Colon (tissue), 2 donors: ENCODE measurements around the gene MYO1C.
"Not testable (repeated sequence)": the region's sequence is repeated elsewhere in the genome, so short reads cannot be mapped to it uniquely, and the experiment has no call there.

Experiments
- FAIRE-seq: peaks from 2 replicates; lab custom pipeline; 2012; peaks lifted over from hg19 to GRCh38; lab: Jason Lieb, UNC
- donor health status: control.
- donor health status: control.

The MYO1C gene, protein sequence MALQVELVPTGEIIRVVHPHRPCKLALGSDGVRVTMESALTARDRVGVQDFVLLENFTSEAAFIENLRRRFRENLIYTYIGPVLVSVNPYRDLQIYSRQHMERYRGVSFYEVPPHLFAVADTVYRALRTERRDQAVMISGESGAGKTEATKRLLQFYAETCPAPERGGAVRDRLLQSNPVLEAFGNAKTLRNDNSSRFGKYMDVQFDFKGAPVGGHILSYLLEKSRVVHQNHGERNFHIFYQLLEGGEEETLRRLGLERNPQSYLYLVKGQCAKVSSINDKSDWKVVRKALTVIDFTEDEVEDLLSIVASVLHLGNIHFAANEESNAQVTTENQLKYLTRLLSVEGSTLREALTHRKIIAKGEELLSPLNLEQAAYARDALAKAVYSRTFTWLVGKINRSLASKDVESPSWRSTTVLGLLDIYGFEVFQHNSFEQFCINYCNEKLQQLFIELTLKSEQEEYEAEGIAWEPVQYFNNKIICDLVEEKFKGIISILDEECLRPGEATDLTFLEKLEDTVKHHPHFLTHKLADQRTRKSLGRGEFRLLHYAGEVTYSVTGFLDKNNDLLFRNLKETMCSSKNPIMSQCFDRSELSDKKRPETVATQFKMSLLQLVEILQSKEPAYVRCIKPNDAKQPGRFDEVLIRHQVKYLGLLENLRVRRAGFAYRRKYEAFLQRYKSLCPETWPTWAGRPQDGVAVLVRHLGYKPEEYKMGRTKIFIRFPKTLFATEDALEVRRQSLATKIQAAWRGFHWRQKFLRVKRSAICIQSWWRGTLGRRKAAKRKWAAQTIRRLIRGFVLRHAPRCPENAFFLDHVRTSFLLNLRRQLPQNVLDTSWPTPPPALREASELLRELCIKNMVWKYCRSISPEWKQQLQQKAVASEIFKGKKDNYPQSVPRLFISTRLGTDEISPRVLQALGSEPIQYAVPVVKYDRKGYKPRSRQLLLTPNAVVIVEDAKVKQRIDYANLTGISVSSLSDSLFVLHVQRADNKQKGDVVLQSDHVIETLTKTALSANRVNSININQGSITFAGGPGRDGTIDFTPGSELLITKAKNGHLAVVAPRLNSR

DNA sequence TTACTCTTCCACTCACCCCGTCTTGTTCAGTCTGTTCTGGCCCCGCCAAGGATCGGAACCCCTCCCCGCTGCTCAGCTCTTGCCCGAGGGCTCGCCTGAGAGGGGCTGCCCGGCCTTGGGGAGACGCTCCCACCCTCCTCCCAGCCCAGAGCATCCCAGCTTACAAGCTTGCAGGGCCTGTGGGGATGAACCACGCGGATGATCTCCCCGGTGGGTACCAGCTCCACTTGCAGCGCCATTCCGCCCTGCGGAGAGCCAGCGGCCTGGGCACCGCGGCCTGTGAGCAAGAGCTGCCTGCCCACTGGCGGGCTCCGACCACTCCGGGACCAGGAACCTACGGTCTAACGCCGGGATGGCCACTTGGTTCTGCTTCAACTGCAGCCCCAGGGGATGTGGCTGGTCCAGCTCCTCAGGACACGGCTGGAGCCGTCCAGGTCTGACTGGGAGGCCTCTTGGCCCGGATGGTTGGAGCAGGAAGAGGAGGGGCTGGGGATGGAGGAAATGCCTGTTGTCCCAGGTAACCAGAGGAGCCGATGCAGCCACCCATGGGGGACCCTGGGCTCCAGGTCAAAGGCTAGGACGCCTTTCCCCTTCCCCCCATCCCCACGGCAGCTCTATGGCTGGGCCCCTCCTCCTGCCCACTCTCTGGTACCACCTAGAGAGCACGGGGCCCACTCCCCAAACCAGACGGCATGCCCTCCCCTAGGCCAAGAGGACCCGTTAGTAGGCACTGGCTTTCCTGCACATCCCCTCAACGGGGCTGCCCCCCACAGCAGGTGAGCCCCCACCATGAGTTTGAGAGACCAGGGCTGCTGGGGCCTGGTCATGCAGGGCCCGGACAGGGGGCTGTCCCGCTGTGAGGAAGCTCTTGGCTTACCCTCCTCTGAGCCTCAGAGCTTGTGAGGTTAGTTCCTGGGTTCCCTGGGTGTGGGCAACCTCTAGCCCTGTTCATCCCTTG, at the start of gene MYO1C:
MYO1C (minus strand) TSS at position 438 of the 958 bp plus-strand sequence; CDS start at position 239, 199 bp downstream.
- FAIRE-seq: no peak

DNA sequence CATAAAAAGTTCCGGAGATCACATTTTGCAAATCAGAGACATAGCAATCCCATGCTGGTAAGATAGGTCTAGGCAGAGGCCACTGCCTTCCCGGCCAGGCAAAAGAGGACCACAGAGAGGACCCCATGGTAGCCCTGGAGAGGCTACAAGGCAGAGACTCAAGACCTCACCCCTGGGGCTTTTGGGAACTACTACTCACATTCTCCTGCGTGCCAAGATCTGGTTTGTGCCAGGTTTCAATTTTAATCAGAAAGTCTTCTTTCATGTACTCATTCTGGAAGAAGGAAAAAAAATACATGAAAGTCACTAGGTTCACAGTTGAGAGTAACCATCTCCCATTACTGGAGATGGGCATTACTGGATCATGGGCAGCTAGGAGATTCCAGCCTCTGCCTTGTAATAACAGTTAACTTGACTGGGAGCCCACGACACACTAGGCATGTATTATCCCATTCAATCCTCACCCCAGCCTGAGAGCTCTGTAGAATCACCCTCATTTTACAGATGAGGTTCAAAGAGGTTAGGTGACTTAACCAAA, 49.0 kb upstream of the MYO1C start:
- no peak for FAIRE-seq

DNA sequence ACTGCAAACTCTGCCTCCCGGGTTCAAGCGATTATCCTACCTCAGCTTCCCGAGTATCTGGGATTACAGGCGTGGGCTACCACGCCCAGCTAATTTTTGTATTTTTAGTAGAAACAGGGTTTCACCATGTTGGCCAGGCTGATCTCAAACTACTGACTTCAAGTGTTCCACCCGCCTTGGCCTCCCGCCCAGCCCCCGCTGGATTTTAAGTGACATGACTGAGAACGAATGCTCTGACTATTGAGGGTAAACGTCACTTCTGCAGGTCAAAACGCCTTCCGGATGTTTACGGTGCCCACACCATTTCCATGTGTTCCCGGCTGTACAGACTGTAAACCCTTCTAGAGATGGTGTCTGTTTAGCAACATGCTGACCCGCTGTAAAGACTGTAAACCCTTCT, 47.3 kb upstream of the MYO1C start:
- FAIRE-seq: no peak

DNA sequence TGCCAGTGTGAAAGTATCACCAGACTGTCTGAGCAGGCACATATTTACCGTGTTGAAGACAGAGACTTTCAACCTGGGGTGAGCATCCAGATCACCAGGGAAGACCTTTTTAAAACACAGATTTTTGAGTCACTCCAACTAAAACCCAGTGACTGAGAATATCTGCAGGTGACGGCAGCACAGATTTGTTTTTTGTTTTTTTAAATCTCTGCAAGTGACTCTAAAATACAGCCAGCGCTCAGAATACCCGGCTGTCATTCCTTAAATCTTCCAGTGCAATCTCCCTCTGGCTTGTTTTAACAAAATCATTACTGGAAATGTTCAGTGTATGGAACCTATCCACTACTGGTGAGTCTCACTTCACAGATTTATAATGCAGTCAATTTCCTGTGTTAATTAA, 43.3 kb upstream of the MYO1C start:
- no peak for FAIRE-seq

DNA sequence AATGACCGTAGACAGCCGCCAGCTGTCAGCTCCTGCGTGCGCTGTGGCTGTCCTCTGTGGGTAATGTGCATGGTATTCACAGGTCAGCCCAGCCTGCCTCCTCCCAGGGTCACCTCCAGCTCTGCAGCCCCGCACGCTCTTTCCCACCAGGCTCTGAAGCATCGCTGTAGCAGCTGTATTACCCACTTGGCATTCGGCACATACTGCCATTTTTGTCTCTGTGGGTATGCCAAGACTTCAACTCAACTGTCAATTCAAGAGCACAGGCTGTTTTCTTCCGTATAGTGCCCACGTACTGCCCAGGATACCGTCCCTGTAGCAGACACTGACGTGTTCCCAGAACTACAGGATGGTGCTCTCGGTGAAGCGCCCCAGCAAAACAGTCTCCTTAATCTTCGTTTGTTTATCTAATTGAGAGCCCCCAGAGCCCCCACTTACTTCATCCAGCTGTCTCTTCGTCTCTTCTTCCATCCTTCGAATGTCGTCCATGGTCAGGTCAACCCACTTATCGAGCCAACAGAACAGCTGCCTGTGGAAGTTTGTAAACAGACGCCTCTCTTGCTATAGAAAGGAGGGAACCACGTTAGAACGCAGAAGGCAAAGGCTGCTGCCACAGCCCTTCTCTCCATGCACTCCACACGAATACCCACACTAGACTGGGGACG, 41.3 kb upstream of the MYO1C start:
- no peak for FAIRE-seq

DNA sequence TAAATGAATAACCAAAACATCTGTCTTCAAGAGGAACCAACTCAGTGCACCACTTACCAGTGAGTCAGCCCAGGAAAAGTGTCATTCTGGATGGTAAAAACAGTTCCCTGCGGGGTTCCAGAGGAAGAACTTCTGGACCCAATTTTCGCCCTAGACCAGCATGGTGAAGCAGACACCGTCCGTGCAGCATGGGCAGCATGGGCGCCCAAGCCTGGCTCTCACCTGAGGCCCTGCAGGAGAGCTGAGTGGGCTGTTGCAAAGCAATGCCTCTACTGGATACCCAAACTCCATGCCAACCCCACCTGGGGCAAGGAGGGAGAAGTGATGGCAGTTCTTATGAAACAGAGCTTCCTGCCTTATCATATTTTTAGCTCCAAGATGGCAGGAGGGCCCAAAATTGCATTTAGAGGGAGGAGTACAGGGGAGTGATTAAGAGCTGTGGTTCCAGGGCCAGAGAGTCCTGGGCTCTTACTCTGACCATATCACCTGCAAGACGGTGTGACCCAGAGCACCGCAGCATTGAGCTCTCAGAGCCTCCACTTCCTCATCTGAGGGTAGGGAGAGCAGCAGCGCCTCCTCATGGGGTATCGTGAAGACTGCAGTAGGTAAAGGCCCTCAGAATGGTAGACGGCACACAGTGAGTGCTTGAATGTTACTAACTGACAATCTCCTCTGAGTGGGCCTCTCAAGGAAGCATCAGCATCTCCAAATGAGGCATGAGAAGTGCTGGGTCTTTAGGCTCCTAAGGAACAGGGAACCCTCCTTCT, 40.5 kb upstream of the MYO1C start:
- FAIRE-seq: no peak

DNA sequence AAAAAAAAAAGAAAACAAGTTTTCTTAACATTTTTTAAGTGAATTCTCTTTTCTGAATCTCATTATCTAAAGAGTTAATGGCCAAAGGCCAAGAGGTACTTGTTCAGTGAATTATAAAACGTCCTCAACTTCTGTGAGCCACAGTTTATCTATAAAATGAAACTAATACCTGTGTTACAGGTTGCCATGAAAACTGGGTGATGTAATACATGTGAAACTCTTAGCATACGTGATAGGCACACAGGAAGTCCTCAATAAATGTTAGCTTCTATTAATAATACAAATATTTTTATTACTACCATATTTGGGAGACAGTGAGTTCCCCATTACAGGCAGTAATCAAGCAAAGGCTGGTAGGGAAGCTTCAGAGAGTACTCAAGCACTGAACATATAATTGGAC, 37.4 kb upstream of the MYO1C start:
- FAIRE-seq: no peak

DNA sequence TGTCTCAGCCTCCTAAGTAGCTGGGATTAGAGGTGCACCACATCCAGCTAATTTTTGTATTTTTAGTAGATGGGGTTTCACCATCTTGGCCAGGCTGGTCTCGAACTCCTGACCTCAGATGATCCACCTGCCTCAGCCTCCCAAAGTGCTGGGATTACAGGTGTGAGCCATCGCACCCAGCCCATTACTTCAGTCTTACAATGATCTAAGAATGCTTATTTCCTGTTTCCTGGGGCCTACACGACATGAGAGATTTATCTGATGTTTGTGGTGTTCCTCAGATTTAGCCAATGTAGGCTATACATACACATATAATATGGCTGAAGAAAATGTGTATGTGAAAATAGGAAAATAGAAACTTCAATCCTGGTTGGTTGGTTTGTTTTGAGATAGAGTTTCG, 34.4 kb upstream of the MYO1C start:
- not testable (repeated sequence) for FAIRE-seq

DNA sequence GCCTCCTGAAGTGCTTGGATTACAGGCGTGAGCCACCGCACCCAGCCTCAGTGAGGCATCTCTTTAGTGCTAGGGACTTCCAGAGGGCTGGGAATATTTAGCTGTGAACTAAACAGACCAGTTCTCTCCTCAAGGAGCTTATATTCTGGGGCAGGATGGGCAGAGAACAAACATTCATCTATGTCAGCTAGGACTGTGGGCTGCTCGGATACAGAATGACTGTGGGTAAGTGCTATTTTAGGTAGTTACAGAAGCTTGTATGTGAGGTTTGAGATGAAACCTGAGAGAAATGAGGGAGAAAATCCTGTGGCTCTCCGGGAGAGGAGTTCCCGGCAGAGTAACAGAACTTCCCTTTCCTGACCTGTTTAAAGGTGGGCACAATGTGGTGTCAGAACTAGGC, 30.1 kb upstream of the MYO1C start:
- FAIRE-seq: no peak

DNA sequence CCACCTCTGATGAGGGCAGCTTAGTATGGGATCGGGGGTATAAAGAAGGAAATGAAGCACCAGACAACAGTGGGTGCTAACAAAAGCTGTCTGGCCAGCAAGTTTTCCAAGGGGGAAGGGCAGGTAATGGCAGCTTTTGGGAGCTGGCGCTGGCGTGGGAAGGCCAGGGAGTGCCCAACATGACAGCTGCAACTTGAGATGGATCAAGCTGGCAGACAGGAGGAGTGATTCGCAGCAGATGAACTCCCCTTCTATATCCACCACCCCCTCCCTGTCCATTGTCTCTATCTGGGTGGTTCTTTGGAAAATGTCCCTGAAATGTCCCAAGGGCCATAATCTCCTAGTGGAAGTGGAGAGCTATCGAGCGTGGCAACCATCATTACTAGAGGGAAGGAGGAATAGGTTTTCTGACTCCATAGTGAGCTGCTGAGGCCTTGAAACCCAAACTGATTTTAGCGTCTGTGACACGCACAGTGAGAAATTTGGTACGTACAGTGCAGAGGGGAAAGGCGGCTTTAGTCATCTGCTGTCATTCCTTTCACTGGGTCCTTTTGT, 28.7 kb upstream of the MYO1C start:
- FAIRE-seq: no peak

DNA sequence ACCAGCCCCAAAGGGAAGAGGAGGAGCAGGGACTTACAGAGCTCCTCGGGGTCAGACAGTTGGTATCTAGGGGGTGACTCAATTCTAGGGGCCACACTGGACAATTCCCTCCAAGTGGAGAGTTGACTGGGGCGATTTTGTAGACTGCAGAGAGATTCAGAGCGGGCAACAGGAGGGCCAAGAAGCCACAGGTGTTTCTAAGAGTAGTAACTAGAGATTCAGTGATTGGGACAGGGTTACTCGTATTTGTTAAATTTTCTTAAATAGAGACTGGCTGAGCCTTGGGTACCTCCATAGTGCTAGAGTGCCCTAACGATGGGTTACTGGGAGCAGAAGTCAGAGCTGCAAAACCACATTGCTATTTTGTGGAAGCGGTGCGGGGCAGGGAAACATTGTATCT, 27.2 kb upstream of the MYO1C start:
- no peak for FAIRE-seq

DNA sequence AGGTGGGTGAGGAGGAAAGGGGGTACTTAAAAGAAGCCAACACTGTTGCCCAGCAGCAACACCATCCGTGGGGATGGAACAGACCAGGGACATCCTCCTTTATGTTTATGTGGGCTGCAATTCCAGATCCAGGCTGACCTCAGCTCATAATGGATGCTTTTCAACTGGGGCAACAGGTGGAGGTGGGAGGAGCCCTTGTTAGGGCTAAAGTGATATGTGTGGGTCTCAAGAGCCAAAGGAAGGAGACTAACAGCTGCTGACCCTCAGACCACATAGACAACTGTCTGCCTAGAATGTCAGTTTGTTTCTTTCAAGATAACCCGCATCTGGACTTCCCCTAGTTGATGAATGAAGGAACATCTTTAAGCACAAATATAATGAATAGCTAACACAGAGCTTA, 25.9 kb upstream of the MYO1C start:
- FAIRE-seq: no peak

DNA sequence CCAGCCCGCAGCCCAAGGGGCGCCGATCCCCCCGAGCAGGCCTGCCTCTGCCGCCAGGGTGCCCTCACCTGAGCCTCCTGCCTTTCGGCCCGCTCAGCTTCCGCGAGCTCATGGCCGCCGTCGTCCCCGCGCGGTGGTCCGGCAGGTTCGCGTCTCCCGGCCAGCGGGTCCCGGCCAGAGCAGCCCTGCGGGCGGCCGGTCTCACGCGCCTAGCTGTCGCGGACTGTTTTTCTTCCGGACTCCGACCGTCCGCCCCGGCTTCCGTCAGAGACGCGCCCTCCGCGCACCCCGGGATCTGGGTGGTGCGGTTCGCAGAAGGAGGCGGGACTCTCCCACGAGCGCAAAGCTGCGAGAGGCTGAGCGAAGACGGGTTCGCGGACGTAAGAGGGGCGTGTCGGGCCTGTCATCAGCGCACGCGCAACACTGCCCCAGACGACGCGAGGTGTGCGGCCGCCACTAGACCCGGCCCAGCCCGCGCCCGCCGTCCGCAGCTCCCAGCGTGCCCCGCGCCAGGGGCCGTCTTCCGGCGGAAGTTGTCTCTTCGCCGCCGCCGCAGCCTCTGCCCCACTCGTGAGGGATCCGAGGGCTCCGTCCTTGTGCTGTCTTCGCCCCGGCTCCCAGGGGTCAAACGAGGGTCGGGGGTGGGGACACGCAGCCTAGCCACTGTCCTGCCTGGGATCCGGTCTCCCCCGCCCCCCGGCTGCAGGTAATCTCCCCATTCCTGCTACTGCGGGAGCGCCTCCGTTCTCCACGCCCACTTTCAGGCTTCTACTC, 24.1 kb upstream of the MYO1C start, which contains the start of gene INPP5K:
INPP5K (minus strand) TSS at position 225 of the 774 bp plus-strand sequence; CDS start at position 112, 113 bp downstream.
- FAIRE-seq: no peak

DNA sequence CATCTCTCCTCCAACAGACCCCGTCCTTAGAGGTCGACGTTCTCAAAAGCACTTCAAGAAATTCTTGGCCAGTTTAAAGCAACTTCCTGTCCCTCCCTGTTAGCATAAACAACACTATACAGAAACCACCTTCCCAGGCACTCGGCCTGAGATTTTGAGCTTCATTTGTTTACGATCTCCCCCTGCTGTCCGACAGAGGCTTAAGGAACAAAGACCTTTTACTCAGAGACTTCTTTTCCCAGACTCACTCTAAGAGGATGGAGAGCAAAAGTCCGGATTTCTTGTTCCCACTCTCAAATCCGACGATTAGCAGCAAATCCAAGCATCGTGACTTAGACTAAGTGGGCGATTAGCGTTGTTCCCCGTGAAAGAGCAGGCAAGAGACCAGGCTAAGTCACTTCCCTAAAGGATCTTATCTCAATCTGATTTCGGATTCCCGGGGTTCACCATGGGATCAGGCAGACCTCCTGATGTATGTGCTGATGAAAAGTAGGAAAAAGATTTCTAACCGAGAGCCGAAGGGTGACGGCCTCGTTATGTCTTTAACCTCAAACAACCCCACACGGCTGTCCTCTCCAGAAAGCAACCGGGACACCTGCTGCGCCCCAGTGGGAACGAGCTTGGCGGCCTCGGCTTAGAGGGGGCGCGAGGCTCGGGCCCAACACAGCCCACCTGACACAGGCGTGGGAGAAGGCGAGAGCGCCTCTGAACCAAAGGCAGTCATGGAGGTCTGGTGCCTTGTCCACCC, 23.3 kb upstream of the MYO1C start:
- peak; percentile 60 for FAIRE-seq

DNA sequence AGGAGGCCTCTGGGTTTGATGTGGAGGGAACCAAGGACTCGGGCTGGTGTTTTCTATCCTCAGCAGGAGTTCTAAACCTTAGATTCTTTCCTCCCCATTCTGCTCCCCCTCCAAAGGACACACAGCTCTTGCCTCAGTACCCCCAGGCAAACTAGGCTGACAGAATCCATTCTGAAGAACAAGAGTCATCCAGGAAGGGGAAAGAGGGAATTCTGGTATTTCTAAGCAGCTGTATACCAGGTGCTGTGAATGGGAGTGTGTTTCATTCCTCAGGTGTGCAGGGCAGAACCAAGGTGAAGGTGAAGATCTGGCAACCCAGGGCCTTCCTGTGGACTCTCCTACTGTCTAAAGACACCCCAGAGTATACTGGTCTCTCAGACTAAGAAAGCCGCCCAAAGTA, 19.9 kb upstream of the MYO1C start:
- FAIRE-seq: no peak

DNA sequence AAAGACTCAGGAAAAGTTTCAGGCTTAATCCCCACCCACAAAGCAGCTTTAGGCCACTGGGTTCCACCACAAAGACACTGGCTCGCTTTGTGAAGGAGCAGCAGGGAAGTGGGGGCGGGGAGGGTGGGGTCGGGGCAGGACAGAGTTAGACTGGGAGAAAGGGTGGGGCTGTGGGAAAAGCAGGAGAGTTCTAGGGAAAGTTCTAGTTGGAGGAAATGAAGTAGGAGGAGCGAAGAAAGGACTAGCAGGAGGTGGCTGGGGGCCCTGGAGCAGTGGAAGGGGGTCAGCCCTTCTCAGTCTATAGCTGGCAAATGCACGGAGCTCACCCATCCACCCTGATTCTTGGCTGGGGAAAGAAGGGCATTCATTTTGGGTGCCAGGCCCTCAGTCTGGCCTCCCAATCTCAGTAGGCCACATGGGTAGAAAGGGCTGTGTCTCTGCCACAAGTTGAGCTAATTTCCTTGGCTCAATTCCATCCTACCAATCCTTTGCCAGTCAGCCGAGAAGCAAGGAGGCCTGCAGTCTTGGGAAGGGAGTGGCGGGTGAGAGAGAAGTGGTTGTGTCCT, 19.4 kb upstream of the MYO1C start:
- FAIRE-seq: no peak

DNA sequence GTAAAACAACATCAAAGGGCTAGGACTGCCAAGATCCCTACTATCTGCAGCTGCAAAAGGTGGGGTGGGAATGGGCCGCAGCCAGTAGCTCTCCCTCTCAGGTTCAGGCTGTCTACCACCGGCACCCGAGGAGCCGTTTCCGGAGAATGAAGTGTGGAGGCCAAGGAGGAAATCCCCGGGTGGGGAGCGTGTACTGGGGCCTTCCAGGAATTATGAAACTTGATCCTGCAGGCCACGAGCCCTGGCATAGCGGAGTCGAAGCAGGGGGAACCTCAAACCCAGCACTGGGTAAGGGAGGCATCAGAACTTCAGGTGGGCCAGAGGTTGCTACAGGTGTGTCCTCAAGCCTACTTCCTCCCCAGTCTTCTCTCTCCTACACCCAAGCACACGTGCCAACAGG, 18.8 kb upstream of the MYO1C start:
- no peak for FAIRE-seq
